Measurements from ENCODE around the gene NUPR2. TPM values are rescaled to one million over a fixed set of nuclear protein-coding genes. Genes with fewer than 3 reads are reported as not detected.

NUPR2 gene
- total RNA-seq, 1 experiment from 2014 or later = not detected

DNA sequence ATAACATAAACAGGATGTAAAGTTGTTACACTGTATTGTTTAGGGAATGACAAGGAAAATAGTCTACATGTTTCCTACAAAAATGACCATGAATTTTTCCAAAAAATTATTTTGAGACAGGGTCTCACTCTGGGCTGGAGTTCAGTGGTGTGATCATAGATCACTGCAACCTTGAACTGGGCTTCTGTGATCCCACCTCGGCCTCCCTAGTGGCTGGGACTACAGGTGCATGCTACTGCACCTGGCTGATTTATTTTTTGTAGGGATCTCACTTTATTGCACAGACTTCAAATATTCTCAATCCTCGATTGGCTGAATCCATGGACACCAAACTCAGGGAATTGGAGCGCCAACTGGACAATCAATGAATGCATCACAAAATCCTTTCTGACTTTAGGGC lies 16.6 kb downstream of the NUPR2 start:
- H3K36me3 ChIP-seq (ENCODE audit: control insufficient read depth in 1 of 2, insufficient read depth in 2 of 2, low read length in 2 of 2) = peaks cover 37 to 46% of the 10 kb centered on the region in 2 experiments
- H2AFZ ChIP-seq (ENCODE audit: low read depth, low read length, poor library complexity, severe bottlenecking) = no peak overlapping the region
- ATAC-seq = peak; percentile 49; the same call in 1 of the 2 replicates
- no peak overlapping the region for H3K9ac ChIP-seq (ENCODE audit: low read length)
- POLR2A ChIA-PET = no interaction called here
- H3K4me2 ChIP-seq (ENCODE audit: low read length) = no peak overlapping the region
- TF ChIP-seq, protein P1, sequence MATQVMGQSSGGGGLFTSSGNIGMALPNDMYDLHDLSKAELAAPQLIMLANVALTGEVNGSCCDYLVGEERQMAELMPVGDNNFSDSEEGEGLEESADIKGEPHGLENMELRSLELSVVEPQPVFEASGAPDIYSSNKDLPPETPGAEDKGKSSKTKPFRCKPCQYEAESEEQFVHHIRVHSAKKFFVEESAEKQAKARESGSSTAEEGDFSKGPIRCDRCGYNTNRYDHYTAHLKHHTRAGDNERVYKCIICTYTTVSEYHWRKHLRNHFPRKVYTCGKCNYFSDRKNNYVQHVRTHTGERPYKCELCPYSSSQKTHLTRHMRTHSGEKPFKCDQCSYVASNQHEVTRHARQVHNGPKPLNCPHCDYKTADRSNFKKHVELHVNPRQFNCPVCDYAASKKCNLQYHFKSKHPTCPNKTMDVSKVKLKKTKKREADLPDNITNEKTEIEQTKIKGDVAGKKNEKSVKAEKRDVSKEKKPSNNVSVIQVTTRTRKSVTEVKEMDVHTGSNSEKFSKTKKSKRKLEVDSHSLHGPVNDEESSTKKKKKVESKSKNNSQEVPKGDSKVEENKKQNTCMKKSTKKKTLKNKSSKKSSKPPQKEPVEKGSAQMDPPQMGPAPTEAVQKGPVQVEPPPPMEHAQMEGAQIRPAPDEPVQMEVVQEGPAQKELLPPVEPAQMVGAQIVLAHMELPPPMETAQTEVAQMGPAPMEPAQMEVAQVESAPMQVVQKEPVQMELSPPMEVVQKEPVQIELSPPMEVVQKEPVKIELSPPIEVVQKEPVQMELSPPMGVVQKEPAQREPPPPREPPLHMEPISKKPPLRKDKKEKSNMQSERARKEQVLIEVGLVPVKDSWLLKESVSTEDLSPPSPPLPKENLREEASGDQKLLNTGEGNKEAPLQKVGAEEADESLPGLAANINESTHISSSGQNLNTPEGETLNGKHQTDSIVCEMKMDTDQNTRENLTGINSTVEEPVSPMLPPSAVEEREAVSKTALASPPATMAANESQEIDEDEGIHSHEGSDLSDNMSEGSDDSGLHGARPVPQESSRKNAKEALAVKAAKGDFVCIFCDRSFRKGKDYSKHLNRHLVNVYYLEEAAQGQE (IDR thresholded peaks at IDR 0.05; ENCODE audit: low read depth) = no peak
- no peak for TF ChIP-seq RAD21 (IDR thresholded peaks at IDR 0.05; ENCODE audit: low read depth)
- TF ChIP-seq, protein P2, sequence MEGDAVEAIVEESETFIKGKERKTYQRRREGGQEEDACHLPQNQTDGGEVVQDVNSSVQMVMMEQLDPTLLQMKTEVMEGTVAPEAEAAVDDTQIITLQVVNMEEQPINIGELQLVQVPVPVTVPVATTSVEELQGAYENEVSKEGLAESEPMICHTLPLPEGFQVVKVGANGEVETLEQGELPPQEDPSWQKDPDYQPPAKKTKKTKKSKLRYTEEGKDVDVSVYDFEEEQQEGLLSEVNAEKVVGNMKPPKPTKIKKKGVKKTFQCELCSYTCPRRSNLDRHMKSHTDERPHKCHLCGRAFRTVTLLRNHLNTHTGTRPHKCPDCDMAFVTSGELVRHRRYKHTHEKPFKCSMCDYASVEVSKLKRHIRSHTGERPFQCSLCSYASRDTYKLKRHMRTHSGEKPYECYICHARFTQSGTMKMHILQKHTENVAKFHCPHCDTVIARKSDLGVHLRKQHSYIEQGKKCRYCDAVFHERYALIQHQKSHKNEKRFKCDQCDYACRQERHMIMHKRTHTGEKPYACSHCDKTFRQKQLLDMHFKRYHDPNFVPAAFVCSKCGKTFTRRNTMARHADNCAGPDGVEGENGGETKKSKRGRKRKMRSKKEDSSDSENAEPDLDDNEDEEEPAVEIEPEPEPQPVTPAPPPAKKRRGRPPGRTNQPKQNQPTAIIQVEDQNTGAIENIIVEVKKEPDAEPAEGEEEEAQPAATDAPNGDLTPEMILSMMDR (IDR thresholded peaks at IDR 0.05 in 2 of 3, conservative IDR thresholded peaks at IDR 0.05 in 1 of 3; ENCODE audit: borderline replicate concordance in 1 of 3, insufficient read depth in 1 of 3, low read depth in 2 of 3, low read length in 2 of 3) = peak in 2 of 3 experiments; percentile 6 to 21; a peak in 1 of 6 replicates
- TF ChIP-seq EZH2phosphoT487 (IDR thresholded peaks at IDR 0.05; ENCODE audit: borderline replicate concordance) = no peak
- TF ChIP-seq ZFX (IDR thresholded peaks at IDR 0.05) = no peak
- TF ChIP-seq, protein P3, sequence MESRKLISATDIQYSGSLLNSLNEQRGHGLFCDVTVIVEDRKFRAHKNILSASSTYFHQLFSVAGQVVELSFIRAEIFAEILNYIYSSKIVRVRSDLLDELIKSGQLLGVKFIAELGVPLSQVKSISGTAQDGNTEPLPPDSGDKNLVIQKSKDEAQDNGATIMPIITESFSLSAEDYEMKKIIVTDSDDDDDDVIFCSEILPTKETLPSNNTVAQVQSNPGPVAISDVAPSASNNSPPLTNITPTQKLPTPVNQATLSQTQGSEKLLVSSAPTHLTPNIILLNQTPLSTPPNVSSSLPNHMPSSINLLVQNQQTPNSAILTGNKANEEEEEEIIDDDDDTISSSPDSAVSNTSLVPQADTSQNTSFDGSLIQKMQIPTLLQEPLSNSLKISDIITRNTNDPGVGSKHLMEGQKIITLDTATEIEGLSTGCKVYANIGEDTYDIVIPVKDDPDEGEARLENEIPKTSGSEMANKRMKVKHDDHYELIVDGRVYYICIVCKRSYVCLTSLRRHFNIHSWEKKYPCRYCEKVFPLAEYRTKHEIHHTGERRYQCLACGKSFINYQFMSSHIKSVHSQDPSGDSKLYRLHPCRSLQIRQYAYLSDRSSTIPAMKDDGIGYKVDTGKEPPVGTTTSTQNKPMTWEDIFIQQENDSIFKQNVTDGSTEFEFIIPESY (IDR thresholded peaks at IDR 0.05; ENCODE audit: extremely low read depth, insufficient replicate concordance, low read length) = no peak
- no peak for TF ChIP-seq CBX3 (IDR thresholded peaks at IDR 0.05; ENCODE audit: low read depth)
- H3K9me2 ChIP-seq (ENCODE audit: insufficient read depth) = no peaks in the 10 kb centered on the region
- CTCF ChIA-PET = no interaction called here
- H3K9me3 ChIP-seq (ENCODE audit: control insufficient read depth in 1 of 2, insufficient read depth in 1 of 2, low read depth in 1 of 2, low read length in 2 of 2) = no peaks in the 10 kb centered on the region
- no peak overlapping the region for H3K4me3 ChIP-seq (replicated peaks in 1 of 2; ENCODE audit: low read depth in 1 of 2, low read length in 2 of 2)
- DNase-seq (ENCODE audit: low read depth, low spot score) = no peak
- intact Hi-C loops (cut with micrococcal nuclease) = no loop called here
- no peaks in the 10 kb centered on the region for H3K4me1 ChIP-seq (ENCODE audit: control insufficient read depth in 1 of 2, insufficient read depth in 2 of 2, low read length in 2 of 2)
- BruUV-seq (replicated peaks) = no TSS peak
- H3K27me3 ChIP-seq (ENCODE audit: insufficient read depth, low read length) = no peaks in the 10 kb centered on the region
- peaks cover 27% of the 10 kb centered on the region for H3K79me2 ChIP-seq (ENCODE audit: insufficient read depth, low read length)
- RAD21 ChIA-PET (ENCODE audit: low non-redundant PET in 1 of 2, low total read pairs in 2 of 2, uncharacterized antibody in 2 of 2, unreplicated experiment in 2 of 2) = no interaction called here
- H3K27ac ChIP-seq (ENCODE audit: low read depth, low read length) = no peak overlapping the region
- H4K20me1 ChIP-seq (ENCODE audit: insufficient read depth) = no peaks in the 10 kb centered on the region

All from HCT116 (cell line).